H1 (cell line): ENCODE results near the gene PLCB1. TPM values are rescaled to one million over a fixed set of nuclear protein-coding genes. Genes with fewer than 3 reads are reported as not detected.

Experiments used
- CTCF ChIA-PET: fragments of 300-600 bp; sonication (Branson Sonifier 250); formaldehyde crosslinking; loops from one replicate; lab custom pipeline; 2021; ENCODE audit not compliant: partially characterized antibody; lab: Charles Lee
- POLR2A ChIA-PET: fragments of 300-600 bp; sonication (Branson Sonifier 250); formaldehyde crosslinking; loops from one replicate; lab custom pipeline; 2021; ENCODE audit warnings: inconsistent platforms; ENCODE audit not compliant: partially characterized antibody; lab: Charles Lee
- DNase-seq, 2 experiments: peaks; one replicate each; pipeline versions ENCODE4 v3.0.0 to v3.0.0-alpha.2; 2010 to 2022; ENCODE audit warnings: low spot score in 2 of 2, low read depth in 1 of 2, mixed read lengths in 1 of 2
- FAIRE-seq: peaks from 2 replicates; lab custom pipeline; 2011; peaks lifted over from hg19 to GRCh38; lab: Jason Lieb, UNC
- H2AFZ ChIP-seq: 2 replicates; pipeline ENCODE4 v1.8.1; 2012; ENCODE audit warnings: low read length, inconsistent platforms
- H2AK5ac ChIP-seq: 2 replicates; pipeline ENCODE4 v1.6.1; 2013; ENCODE audit warnings: low read depth, low read length
- H2BK120ac ChIP-seq: replicated peaks from 2 replicates; pipeline ENCODE3; 2013; ENCODE audit warnings: low read depth, low read length, inconsistent platforms
- H2BK12ac ChIP-seq: 2 replicates; pipeline ENCODE4 v1.6.1; 2013; ENCODE audit warnings: low read depth, low read length
- H2BK15ac ChIP-seq: 2 replicates; pipeline ENCODE4 v1.6.1; 2013; ENCODE audit warnings: low read length
- H2BK20ac ChIP-seq: 2 replicates; pipeline ENCODE4 v1.6.1; 2013; ENCODE audit warnings: low read length
- H2BK5ac ChIP-seq: 2 replicates; pipeline ENCODE4 v1.6.1; 2013; ENCODE audit warnings: low read depth, low read length
- H3K14ac ChIP-seq: 2 replicates; pipeline ENCODE4 v1.6.1; 2013; ENCODE audit warnings: inconsistent platforms; ENCODE audit not compliant: insufficient read length
- H3K18ac ChIP-seq: 2 replicates; pipeline ENCODE4 v1.6.1; 2013; ENCODE audit warnings: low read length; ENCODE audit errors: extremely low read depth
- H3K23ac ChIP-seq: 2 replicates; pipeline ENCODE4 v1.6.1; 2013; ENCODE audit warnings: inconsistent platforms; ENCODE audit not compliant: insufficient read length
- H3K23me2 ChIP-seq: 2 replicates; pipeline ENCODE4 v1.6.1; 2013; ENCODE audit warnings: low read depth, low read length
- H3K27ac ChIP-seq: 2 replicates; pipeline ENCODE4 v1.6.1; 2011; ENCODE audit warnings: low read depth, low read length, inconsistent platforms
- H3K27me3 ChIP-seq, 4 experiments: replicated peaks in 1 of 4; 1 replicate in 1 of 4; 2 replicates in 3 of 4; pipeline versions ENCODE4 v1.6.1 to v1.8.1; 2011 to 2013; ENCODE audit warnings: low read length in 3 of 4, mild to moderate bottlenecking in 3 of 4, inconsistent platforms in 2 of 4, mixed read lengths in 2 of 4, moderate library complexity in 1 of 4; ENCODE audit not compliant: control insufficient read depth in 3 of 4, insufficient read depth in 3 of 4; ENCODE audit errors: extremely low read depth in 1 of 4
- H3K36me3 ChIP-seq, 4 experiments: 2 replicates each; pipeline versions ENCODE4 v1.6.1 to v1.8.1; 2011 to 2013; ENCODE audit warnings: mild to moderate bottlenecking in 4 of 4, low read length in 3 of 4, moderate library complexity in 2 of 4, control low read depth in 1 of 4, inconsistent platforms in 1 of 4; ENCODE audit not compliant: insufficient read depth in 4 of 4, control insufficient read depth in 2 of 4
- H3K4ac ChIP-seq: replicated peaks from 2 replicates; pipeline ENCODE3; 2013; ENCODE audit warnings: low read length, low read depth, mixed read lengths, inconsistent platforms; ENCODE audit not compliant: insufficient read length
- H3K4me1 ChIP-seq, 4 experiments: replicated peaks in 1 of 4; 1 replicate in 1 of 4; 2 replicates in 3 of 4; pipeline versions ENCODE4 v1.6.1 to v1.8.1; 2011 to 2013; ENCODE audit warnings: low read length in 3 of 4, inconsistent platforms in 2 of 4, mixed read lengths in 1 of 4; ENCODE audit not compliant: insufficient read depth in 4 of 4, control insufficient read depth in 3 of 4
- H3K4me2 ChIP-seq, 2 experiments: 2 replicates each; pipeline versions ENCODE4 v1.6.1 to v1.8.1; 2011 to 2013; ENCODE audit warnings: low read depth in 2 of 2, low read length in 2 of 2, control low read depth in 1 of 2, inconsistent platforms in 1 of 2, mild to moderate bottlenecking in 1 of 2; ENCODE audit not compliant: insufficient read depth in 1 of 2
- H3K4me3 ChIP-seq, 4 experiments: fragments of 200-600, 300-600 bp in 1 of 4; sonication (generic), shearing (Covaris generic), sonication (Bioruptor Twin) in 1 of 4; 2 replicates each; pipeline versions ENCODE4 v1.5.1 to v1.8.1; 2011 to 2016; ENCODE audit warnings: low read length in 4 of 4, low read depth in 3 of 4, control low read depth in 2 of 4, inconsistent platforms in 2 of 4, mild to moderate bottlenecking in 2 of 4, mixed read lengths in 1 of 4, moderate library complexity in 1 of 4; ENCODE audit not compliant: insufficient read depth in 2 of 4; ENCODE audit errors: extremely low read depth in 1 of 4
- H3K56ac ChIP-seq: replicated peaks from 2 replicates; pipeline ENCODE3; 2013; ENCODE audit warnings: low read depth, mild to moderate bottlenecking, mixed read lengths, low read length, inconsistent platforms; ENCODE audit not compliant: insufficient read length
- H3K79me1 ChIP-seq: 2 replicates; pipeline ENCODE4 v1.6.1; 2013; ENCODE audit warnings: low read depth, low read length, control low read depth
- H3K79me2 ChIP-seq, 2 experiments: 2 replicates each; pipeline versions ENCODE4 v1.6.1 to v1.8.1; 2012 to 2013; ENCODE audit warnings: low read length in 2 of 2, mild to moderate bottlenecking in 2 of 2, inconsistent platforms in 1 of 2; ENCODE audit not compliant: insufficient read depth in 2 of 2, control insufficient read depth in 1 of 2
- H3K9ac ChIP-seq, 4 experiments: replicated peaks in 1 of 4; 1 replicate in 1 of 4; 2 replicates in 3 of 4; pipeline versions ENCODE4 v1.6.1 to v1.8.1; 2011 to 2013; ENCODE audit warnings: low read depth in 3 of 4, low read length in 3 of 4, control low read depth in 2 of 4, mild to moderate bottlenecking in 2 of 4, moderate library complexity in 2 of 4, inconsistent platforms in 1 of 4; ENCODE audit errors: extremely low read depth in 1 of 4
- H3K9me3 ChIP-seq, 2 experiments: 2 replicates each; pipeline versions ENCODE4 v1.6.1 to v1.8.1; 2012 to 2013; ENCODE audit warnings: mild to moderate bottlenecking in 2 of 2, moderate library complexity in 2 of 2, control low read depth in 1 of 2, inconsistent platforms in 1 of 2, low read depth in 1 of 2, low read length in 1 of 2, mixed read lengths in 1 of 2; ENCODE audit not compliant: insufficient read depth in 2 of 2
- H4K20me1 ChIP-seq, 2 experiments: replicated peaks in 1 of 2; 2 replicates each; pipeline versions ENCODE3 to v1.8.1; 2011 to 2013; ENCODE audit warnings: inconsistent platforms in 2 of 2, low read length in 2 of 2, mild to moderate bottlenecking in 1 of 2; ENCODE audit not compliant: insufficient read depth in 2 of 2, control insufficient read depth in 1 of 2
- H4K5ac ChIP-seq: 2 replicates; pipeline ENCODE4 v1.6.1; 2013; ENCODE audit warnings: low read length, low read depth, mixed read lengths, inconsistent platforms; ENCODE audit not compliant: insufficient read length
- H4K8ac ChIP-seq: 2 replicates; pipeline ENCODE4 v1.8.0; 2013; ENCODE audit warnings: mild to moderate bottlenecking, moderate library complexity, low read length, inconsistent platforms; ENCODE audit not compliant: insufficient read depth; ENCODE audit errors: extremely low read depth
- H4K91ac ChIP-seq: replicated peaks from 2 replicates; pipeline ENCODE3; 2013; ENCODE audit warnings: low read length, mixed read lengths, inconsistent platforms; ENCODE audit not compliant: insufficient read length
- BACH1 ChIP-seq: IDR thresholded peaks from 2 replicates; pipeline ENCODE4 v1.6.1; 2012; ENCODE audit warnings: low read length, improper control_type of control experiment
- EGR1 ChIP-seq: IDR thresholded peaks from 2 replicates; pipeline ENCODE4 v1.6.1; 2011; ENCODE audit warnings: low read depth, low read length, borderline replicate concordance
- HDAC6 ChIP-seq: IDR thresholded peaks from one replicate; pipeline ENCODE4 v1.7.1; 2012; ENCODE audit warnings: low read depth, mild to moderate bottlenecking, inconsistent platforms, low read length, moderate library complexity
- JUND ChIP-seq: IDR thresholded peaks from 2 replicates; pipeline ENCODE4 v1.6.1; 2011; ENCODE audit warnings: mild to moderate bottlenecking, improper control_type of control experiment, low read length
- KDM5A ChIP-seq: fragments of 200-600 bp; IDR thresholded peaks from 2 replicates; pipeline ENCODE4 v1.7.1; 2012; ENCODE audit warnings: mild to moderate bottlenecking, low read length, inconsistent platforms, mixed read lengths
- POU5F1 ChIP-seq: IDR thresholded peaks from 2 replicates; pipeline ENCODE4 v1.6.1; 2011; ENCODE audit warnings: low read depth, mild to moderate bottlenecking, low read length, moderate library complexity
- RAD21 ChIP-seq, 2 experiments: IDR thresholded peaks in 1 of 2; conservative IDR thresholded peaks in 1 of 2; 2 replicates each; pipeline ENCODE4 v1.6.1; 2011; ENCODE audit warnings: low read depth in 2 of 2, low read length in 2 of 2, improper control_type of control experiment in 1 of 2, inconsistent platforms in 1 of 2, mild to moderate bottlenecking in 1 of 2, moderate library complexity in 1 of 2
- SIN3A ChIP-seq, 2 experiments: IDR thresholded peaks in 1 of 2; conservative IDR thresholded peaks in 1 of 2; 2 replicates each; pipeline ENCODE4 v1.6.1; 2011 to 2012; ENCODE audit warnings: low read length in 2 of 2, improper control_type of control experiment in 1 of 2, low read depth in 1 of 2, mild to moderate bottlenecking in 1 of 2
- SP1 ChIP-seq: IDR thresholded peaks from 2 replicates; pipeline ENCODE4 v1.6.1; 2011; ENCODE audit warnings: low read depth, low read length
- SRF ChIP-seq: IDR thresholded peaks from 2 replicates; pipeline ENCODE4 v1.6.1; 2011; ENCODE audit warnings: mild to moderate bottlenecking, low read depth, low read length, moderate library complexity
- USF2 ChIP-seq: IDR thresholded peaks from 2 replicates; pipeline ENCODE4 v1.6.1; 2011; ENCODE audit warnings: low read length, improper control_type of control experiment
- WGBS, 2 experiments: shearing (Covaris generic) in 1 of 2; methylation state at CpG; one replicate each; pipeline versions ENCODE4 v1.1.6 to v1.1.7; 2013 to 2015; ENCODE audit warnings: low lambda C conversion rate in 2 of 2, mixed read lengths in 2 of 2, inconsistent platforms in 1 of 2, low coverage in 1 of 2, missing lambda C conversion rate in 1 of 2; ENCODE audit not compliant: insufficient replicate concordance in 2 of 2, insufficient coverage in 1 of 2, insufficient read length in 1 of 2; ENCODE audit errors: extremely low coverage in 1 of 2, missing lambda C conversion rate in 1 of 2; 5-methylcytosine and 5-hydroxymethylcytosine counted together
- polyA plus RNA-seq, 7 experiments: library from polyadenylated mRNA; depleted of rRNA in 3 of 7; stranded (reverse) in 5 of 7; unstranded in 2 of 7; fragments of >200 nt in 5 of 7; fragments of 200-250 nt in 2 of 7; gene quantifications; 1 replicate in 5 of 7; 2 replicates in 1 of 7; 4 replicates in 1 of 7; pipeline versions ENCODE4 v1.2.1 to v1.2.3, GENCODE V29; 2011 to 2013; ENCODE audit warnings: missing spikeins in 2 of 7, mixed read lengths in 2 of 7
- total RNA-seq: library from RNA; stranded (reverse); fragmentation: NEBNext Ultra II Directional; extraction: Animal tissue kit (Norgen Biotek cat#: 25700); gene quantifications from 2 replicates; pipeline ENCODE4 v1.2.1, GENCODE V29; 2021
- TF ChIP-seq, protein P1 (sequence below): IDR thresholded peaks from 2 replicates; pipeline ENCODE4 v1.6.1; 2012; ENCODE audit warnings: inconsistent platforms

Gene PLCB1
- total and polyA plus RNA-seq, 2 of the 8 experiments (the other 6 are each of a cell fraction or from before 2014, with no cell fraction given): 2.6 to 9.1 TPM

- no peak overlapping the region for H3K9ac ChIP-seq
- no peaks in the 10 kb centered on the region for H3K4me1 ChIP-seq
- no peaks in the 10 kb centered on the region for H3K23me2 ChIP-seq
- no peak overlapping the region for H4K5ac ChIP-seq
- no peak overlapping the region for H3K4me3 ChIP-seq
- no peaks in the 10 kb centered on the region for H4K20me1 ChIP-seq
- no peak overlapping the region for H2BK12ac ChIP-seq
- no peak overlapping the region for H3K23ac ChIP-seq
- WGBS, 2 experiments: 95% methylated on average over 8 of the region's 10 CpGs; no CpG with 5 or more reads in 1 of the 2 experiments
- FAIRE-seq (no peak), DNase-seq (no peak)
- H3K27me3 ChIP-seq: peaks cover 0 to 1% (median 0%) of the 10 kb centered on the region in 4 experiments; a peak in 1 of 7 replicates
- H3K79me1 ChIP-seq: no peaks in the 10 kb centered on the region
- H3K4ac ChIP-seq: no peak overlapping the region
- H3K18ac ChIP-seq: no peak overlapping the region
- no peak overlapping the region for H3K56ac ChIP-seq
- H2AK5ac ChIP-seq: no peak overlapping the region
- H2BK20ac ChIP-seq: no peak overlapping the region
- POLR2A ChIA-PET: no interaction called here
- no peak overlapping the region for H3K4me2 ChIP-seq
- no peak overlapping the region for H2BK120ac ChIP-seq
- no peak overlapping the region for H4K91ac ChIP-seq
- no peak overlapping the region for H2BK5ac ChIP-seq
- CTCF ChIA-PET: no interaction called here
- no peak overlapping the region for H3K14ac ChIP-seq
- no peak overlapping the region for H4K8ac ChIP-seq
- no peaks in the 10 kb centered on the region for H3K79me2 ChIP-seq
- no peak overlapping the region for H2BK15ac ChIP-seq
- no peaks in the 10 kb centered on the region for H3K9me3 ChIP-seq
- no peaks in the 10 kb centered on the region for H3K36me3 ChIP-seq
- H3K27ac ChIP-seq: no peak overlapping the region
- H2AFZ ChIP-seq: no peak overlapping the region
- TF ChIP-seq EGR1: no peak
- TF ChIP-seq POU5F1: no peak
- TF ChIP-seq USF2: no peak
- no peak for TF ChIP-seq SRF
- TF ChIP-seq JUND: no peak
- TF ChIP-seq HDAC6: no peak
- TF ChIP-seq, protein P1, sequence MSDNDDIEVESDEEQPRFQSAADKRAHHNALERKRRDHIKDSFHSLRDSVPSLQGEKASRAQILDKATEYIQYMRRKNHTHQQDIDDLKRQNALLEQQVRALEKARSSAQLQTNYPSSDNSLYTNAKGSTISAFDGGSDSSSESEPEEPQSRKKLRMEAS: no peak
- TF ChIP-seq RAD21 (IDR thresholded peaks at IDR 0.05 in 1 of 2, conservative IDR thresholded peaks at IDR 0.05 in 1 of 2; ENCODE audit: low read depth in 2 of 2, low read length in 2 of 2): no peak
- no peak for TF ChIP-seq SP1
- no peak for TF ChIP-seq BACH1
- TF ChIP-seq SIN3A (conservative IDR thresholded peaks at IDR 0.05 in 1 of 2, IDR thresholded peaks at IDR 0.05 in 1 of 2; ENCODE audit: low read depth in 1 of 2, low read length in 2 of 2): no peak
- TF ChIP-seq KDM5A: no peak
These were observed 543.8 kb downstream of the PLCB1 start for GRCh38 chr20:8675896-8676295.
